CD4-positive, alpha-beta T cell treated with Interleukin-2 at 100 ng/mL for 4 hours (primary cell): Measurements from ENCODE around the gene PYURF.

Experiments used
- DNase-seq: peaks from one replicate; pipeline ENCODE4 v3.0.0-alpha.2; 2020; ENCODE audit warnings: low spot score

The PYURF gene

GRCh38 chr4:88523325-88524129 lies at the start of gene PYURF:
PYURF (minus strand) TSS chr4:88523776; CDS start chr4:88523700, 76 bp downstream.
- DNase-seq, result peak; percentile 73

- no peak for DNase-seq
Measured at GRCh38 chr4:88570001-88570400, 46.4 kb upstream of the PYURF start.

DNA sequence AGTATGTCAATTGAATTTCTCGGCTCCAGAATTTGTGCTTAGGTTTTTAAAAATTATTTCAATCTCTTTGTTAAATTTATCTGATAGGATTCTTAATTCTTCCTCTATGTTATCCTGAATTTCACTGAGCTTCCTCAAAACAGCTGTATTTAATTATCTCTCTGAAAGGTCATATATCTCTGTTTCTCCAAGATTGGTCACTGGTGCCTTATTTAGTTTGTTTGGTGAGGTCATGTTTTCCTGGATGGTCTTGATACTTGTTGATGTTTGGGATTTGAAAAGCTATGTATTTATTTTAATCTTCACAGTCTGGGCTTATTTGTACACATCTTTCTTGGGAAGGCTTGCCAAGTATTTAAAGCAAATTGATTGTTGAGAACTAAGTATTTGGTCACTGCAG lies 44.0 kb upstream of the PYURF start:
- no peak for DNase-seq

DNA sequence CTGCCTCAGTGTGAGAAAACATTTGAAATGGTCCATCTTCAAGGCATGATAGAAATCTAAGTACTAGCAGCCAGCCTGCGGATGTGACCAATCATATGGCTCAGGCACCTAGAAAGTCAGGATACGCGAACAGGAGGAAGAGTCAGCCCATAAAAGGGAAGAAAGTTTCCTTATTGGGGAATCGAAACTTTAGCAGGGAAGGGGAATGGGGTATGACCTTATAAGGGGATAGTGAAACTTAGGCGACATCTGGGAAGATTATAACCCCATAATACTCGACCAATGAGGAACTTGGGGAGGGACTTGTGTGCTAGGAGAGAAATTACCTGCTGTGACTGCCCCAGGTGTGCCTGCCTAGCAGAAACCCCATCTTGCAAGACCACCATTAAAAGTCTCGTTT lies 26.2 kb upstream of the PYURF start:
- DNase-seq, result no peak

DNA sequence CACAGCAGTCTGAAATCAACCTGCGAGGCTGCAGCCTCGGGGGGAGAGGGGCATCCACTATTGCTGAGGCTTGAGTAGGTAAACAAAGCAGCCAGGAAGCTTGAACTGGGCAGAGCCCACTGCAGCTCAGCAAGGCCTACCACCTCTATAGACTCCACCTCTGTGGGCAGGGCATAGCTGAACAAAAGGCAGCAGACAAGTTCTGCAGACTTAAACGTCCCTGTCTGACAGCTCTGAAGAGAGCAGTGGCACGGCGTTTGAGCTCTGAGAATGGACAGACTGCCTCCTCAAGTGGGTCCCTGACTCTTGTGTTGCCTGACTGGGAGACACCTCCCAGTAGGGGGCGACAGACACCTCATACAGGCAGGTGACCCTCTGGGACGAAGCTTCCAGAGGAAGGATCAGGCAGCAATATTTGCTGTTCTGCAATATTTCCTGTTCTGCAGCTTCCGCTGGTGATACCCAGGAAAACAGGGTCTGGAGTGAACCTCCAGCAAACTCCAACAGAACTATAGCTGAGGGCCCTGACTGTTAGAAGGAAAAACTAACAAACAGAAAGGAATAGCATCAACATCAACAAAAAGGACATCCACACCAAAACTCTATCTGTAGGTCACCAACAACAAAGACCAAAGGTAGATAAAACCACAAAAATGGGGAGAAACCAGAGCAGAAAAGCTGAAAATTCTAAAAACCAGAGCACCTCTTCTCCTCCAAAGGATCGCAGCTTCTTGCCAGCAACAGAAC lies 15.9 kb upstream of the PYURF start:
- DNase-seq, result peak; percentile 80

DNA sequence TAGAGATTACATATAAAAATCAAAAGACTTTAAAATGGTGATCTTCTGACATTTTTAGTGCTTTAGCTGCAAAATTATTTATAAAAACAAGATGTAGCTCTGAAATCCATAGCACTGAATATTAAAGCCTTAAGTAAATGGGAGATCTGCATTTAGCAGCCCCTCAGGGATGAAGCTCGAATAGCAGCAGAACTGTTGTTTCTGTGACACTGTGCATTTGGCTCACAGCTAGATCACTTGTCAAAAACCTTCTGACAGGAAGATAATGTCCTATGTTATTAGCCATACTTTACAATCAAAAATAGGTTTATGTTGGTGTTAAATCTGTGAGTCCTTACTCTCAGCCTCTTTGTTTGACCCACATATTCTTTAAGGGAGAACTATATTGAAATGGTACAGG lies 14.1 kb upstream of the PYURF start:
- DNase-seq, result no peak

- DNase-seq, result no peak
Measured at GRCh38 chr4:88535090-88535755, 11.6 kb upstream of the PYURF start.

- no peak for DNase-seq
Measured at GRCh38 chr4:88533937-88534750, 10.6 kb upstream of the PYURF start.

- no peak for DNase-seq
Measured at GRCh38 chr4:88533088-88533790, 9.7 kb upstream of the PYURF start.

GRCh38 chr4:88531549-88531948 lies 8.0 kb upstream of the PYURF start:
- DNase-seq, result no peak

GRCh38 chr4:88528861-88529260 lies 5.3 kb upstream of the PYURF start:
- DNase-seq, result no peak

DNA sequence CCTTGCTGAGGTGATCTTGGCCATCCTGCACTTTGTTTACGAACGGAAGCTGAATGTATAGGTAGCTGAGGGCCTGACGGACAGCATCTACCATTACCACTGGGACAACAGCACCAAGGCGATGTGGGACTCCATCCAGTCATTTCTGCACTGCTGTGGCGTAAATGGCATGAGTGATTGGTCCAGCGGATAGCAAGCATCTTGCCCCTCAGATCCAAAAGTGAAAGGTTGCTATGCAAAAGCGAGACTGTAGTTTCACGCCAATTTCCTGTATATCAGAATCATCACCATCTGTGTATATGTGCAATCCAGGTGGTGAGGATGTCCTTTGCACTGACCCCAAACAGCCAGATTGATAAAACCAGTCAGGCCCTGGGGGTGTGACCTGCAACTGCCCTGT lies 4.2 kb upstream of the PYURF start:
- DNase-seq, result no peak

DNA sequence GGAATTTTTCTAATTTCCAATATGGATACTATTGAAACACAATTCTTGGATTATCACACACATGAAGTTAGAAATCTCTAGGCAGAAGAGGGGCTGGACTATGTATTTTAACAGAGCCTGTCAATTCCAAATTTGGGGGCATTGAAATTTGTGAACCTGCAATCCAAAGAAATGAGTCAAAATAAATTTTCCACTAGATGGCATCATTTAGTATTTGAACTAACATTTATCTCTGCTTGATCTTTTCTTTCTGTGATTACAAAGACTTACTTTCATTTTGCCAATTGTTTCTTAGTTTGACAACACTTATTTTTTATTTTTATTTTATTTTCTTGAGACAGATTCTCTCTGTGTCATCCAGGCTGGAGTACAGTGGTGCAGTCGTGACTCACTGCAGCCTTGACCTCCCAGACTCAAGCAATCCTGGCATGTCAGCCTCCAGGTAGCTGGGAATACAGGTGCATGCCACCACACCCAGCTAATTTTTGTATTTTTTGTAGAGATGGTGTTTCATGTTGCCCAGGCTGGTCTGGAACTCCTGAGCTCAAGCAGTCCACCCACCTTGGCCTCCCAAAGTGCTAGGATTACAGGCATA lies 2.7 kb upstream of the PYURF start:
- DNase-seq, result peak; percentile 38

GRCh38 chr4:88524171-88524570 lies 595 bp upstream of the PYURF start:
- DNase-seq, result no peak

DNA sequence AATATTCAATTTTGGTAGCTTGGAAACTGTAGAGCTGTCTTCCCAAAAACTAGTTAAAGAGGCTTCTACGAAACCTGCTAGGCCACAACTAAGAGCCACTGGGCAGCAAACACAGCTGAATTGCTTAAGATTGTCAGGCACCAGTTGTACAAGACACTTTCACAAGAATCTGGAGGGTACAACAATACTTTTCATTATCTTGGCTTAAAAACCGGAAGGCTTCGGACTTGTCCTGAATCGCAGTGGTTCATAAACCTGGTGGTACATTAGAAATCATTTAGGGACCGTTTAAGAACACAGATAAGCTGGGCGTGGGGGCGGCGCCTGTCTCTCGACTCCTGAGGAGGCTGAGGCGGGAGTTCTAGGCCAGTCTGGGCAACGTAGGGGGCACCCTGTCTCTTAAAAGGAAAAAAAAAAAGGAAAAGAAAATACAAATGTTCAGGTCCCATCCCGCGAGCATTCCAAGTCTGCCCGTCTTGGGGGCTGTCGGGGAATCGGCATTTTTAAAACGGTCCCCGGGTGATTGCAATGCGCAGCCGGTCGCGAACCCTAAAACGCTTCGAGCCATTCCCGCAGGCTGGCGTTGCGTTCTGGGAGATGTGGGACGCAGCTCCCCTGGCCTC lies 763 bp downstream of the PYURF start:
- DNase-seq, result no peak

- no peak for DNase-seq
Measured at GRCh38 chr4:88518911-88519310, 4.7 kb downstream of the PYURF start.

- DNase-seq, result no peak
Measured at GRCh38 chr4:88517825-88518224, 5.8 kb downstream of the PYURF start.

DNA sequence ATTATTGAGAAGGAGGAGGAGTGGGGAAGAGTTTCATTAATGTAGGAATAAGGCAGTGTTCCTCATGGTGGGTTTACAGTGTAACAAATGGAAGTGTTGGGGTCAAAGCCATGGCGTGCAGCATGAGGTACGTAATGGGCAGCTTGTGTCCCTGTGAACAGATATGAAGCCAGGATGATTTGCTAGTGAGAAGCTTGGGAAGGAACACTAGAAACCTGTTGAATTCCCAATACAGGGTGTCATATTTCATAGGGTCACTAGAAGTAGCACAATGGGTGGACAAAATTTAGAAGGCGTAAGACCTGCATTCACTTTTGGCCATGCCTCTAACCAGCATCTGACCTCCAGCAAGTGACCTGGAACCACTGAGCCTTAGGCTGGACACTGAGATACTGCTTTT lies 6.8 kb downstream of the PYURF start:
- no peak for DNase-seq

DNA sequence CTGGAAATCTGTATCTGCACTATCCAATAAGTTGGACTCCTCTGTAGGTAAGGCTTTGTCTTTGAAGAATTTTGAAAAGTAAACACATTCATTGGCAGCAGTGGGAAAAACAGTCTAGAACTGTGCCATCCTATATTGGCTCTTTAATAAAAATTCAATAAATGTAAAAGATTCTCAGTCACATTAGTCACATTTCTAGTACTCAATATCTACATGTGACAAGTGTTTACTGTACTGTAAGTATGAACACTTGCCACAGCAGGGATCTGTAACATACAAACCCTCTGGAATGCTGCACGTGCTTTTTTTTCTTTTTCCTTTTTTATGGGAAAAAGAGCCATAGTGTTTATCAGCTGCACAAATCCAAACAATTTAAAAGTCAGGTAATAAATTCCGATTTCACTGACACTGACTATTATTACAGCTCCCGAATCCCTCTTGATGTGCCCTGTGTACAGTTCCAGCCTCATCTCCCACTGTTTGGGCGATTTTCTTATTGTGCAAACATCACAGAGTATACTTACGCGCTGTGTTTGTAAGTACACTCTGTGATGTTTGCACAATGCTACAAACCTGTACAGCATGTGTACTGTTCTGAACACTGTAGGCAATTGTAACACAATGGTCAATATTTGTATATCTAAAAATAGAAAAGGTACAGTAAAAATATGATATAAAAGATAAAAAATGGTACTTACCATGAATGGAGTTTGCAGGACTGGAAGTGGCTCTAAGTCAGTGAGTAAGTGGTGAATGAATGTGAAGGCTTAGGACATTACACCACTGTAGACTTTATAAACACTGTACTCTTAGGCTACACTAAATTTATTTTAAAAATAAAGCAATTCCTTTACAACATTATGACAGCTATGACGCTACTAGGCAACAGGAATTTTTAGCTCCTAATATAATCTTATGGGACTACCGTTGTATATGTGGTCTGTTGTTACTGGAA lies 8.7 kb downstream of the PYURF start:
- DNase-seq, result no peak
